ENCODE measurements around the gene KLHL12. TPM values are rescaled to one million over a fixed set of nuclear protein-coding genes. Genes with fewer than 3 reads are reported as not detected.

KLHL12 gene
- total RNA-seq, 4 donors from 2014 or later = 11.7 to 15.7 (median 15.0) TPM

- intact Hi-C loops (cut with DNase I; ENCODE audit: low total_unique reads) = no loop called here
- TF ChIP-seq POLR2A (IDR thresholded peaks at IDR 0.05) (no peak), CTCF (IDR thresholded peaks at IDR 0.05) (no peak)
- 69 to 70% methylated on average over 7 of the region's 7 CpGs for WGBS, 2 donors
- H3K4me3 ChIP-seq (ENCODE audit: low read depth, poor library complexity, severe bottlenecking) = no peak overlapping the region
- no peak for DNase-seq (ENCODE audit: low spot score in 2 of 2)
Observed at GRCh38 chr1:202850593-202851362, 76.3 kb downstream of the KLHL12 start.

DNA sequence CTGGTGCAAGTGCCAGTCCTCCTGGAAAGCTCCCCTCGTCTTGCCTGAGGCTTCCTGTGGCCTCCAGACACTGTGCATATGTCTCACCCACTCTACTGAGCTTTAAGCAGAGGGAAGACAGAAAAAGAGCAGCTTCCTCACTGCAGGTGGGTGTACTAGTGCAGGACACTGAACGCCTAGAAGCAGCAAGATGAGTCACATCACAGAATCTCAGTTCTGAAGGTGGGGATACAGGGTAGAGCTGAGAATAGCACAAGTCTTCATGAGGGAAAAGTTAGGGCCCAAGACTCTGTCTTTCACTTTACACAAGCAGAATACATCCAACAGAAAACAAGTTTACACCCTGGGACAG lies 78.9 kb downstream of the KLHL12 start:
- DNase-seq (ENCODE audit: low spot score in 2 of 2) = no peak
- intact Hi-C loops (cut with DNase I; ENCODE audit: low total_unique reads) = no loop called here
- H3K4me3 ChIP-seq (ENCODE audit: low read depth, poor library complexity, severe bottlenecking) = no peak overlapping the region
- 54 to 61% methylated on average over 2 of the region's 2 CpGs for WGBS, 2 donors
- TF ChIP-seq CTCF (IDR thresholded peaks at IDR 0.05) (no peak), POLR2A (IDR thresholded peaks at IDR 0.05) (no peak)

DNA sequence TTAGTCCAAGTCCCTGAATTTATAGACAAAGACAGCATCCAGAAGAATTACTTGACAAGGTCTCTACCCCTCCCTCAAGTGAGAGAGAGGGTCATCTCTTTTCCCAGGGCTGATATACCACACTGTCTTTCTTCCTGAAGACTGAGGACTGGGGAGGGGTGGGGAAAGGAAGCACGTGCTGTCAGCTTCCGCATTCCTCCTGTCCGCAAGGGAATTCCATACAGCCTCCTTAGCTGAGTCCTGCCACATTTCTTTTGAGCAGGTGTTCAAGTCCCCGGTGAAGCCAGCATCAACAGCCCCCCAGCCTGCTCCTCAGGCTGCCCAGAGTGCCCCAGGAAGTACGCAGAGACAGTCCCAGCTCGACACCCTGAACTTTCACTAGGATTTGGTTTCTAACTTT lies 82.1 kb downstream of the KLHL12 start:
- DNase-seq (ENCODE audit: low spot score in 2 of 2) = no peak
- WGBS, 2 donors = 58 to 76% methylated on average over 6 of the region's 6 CpGs
- TF ChIP-seq CTCF (IDR thresholded peaks at IDR 0.05) (no peak), POLR2A (IDR thresholded peaks at IDR 0.05) (no peak)
- H3K4me3 ChIP-seq (ENCODE audit: low read depth, poor library complexity, severe bottlenecking) = no peak overlapping the region
- intact Hi-C loops (cut with DNase I; ENCODE audit: low total_unique reads) = no loop called here

- H3K4me3 ChIP-seq (ENCODE audit: low read depth, poor library complexity, severe bottlenecking) = no peak overlapping the region
- WGBS, 2 donors = 73 to 76% methylated on average over 5 of the region's 5 CpGs
- intact Hi-C loops (cut with DNase I; ENCODE audit: low total_unique reads) = no loop called here
- DNase-seq (ENCODE audit: low spot score in 2 of 2) = no peak
- no peak for TF ChIP-seq POLR2A (IDR thresholded peaks at IDR 0.05)
- TF ChIP-seq CTCF (IDR thresholded peaks at IDR 0.05) = no peak
Observed at GRCh38 chr1:202844259-202844658, 82.8 kb downstream of the KLHL12 start.

DNA sequence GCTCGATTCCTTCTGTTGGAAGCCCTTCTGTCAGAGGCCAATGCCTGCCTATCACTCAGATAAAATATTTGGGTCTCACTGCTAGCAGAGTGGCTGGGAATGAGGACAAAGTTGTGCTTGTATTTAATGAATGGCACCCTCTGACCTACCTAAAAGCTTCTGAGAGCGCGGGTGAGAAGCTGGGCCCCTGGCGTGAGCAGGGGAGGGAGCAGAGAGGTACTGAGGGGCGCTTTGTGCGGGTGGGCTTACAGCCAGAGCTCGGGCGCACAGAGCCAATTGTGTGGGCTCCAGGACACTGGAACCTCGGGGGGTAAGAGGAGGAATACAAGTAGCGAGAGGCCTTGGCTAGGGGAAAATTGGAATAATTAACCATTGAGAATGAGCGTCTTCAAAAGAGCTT lies 84.0 kb downstream of the KLHL12 start:
- TF ChIP-seq CTCF (IDR thresholded peaks at IDR 0.05) (no peak), POLR2A (IDR thresholded peaks at IDR 0.05) (no peak)
- DNase-seq (ENCODE audit: low spot score in 2 of 2) = no peak
- 82 to 84% methylated on average over 11 of the region's 11 CpGs for WGBS, 2 donors
- H3K4me3 ChIP-seq (ENCODE audit: low read depth, poor library complexity, severe bottlenecking) = no peak overlapping the region
- intact Hi-C loops (cut with DNase I; ENCODE audit: low total_unique reads) = no loop called here

Other genes starting within 250 kb of the KLHL12 start
- not detected for gene SYT2, start 216.8 kb downstream of the KLHL12 start, total RNA-seq
- 100 to 1,000 TPM in 2 of 4 donors, 10 to 100 TPM in 2; 74.2 to 113 (median 89.2) TPM for gene KDM5B, start 118.8 kb downstream of the KLHL12 start, total RNA-seq
- 1 to 10 TPM; 3.4 to 5.1 (median 4.3) TPM for gene PCAT6, start 116.3 kb downstream of the KLHL12 start, total RNA-seq
- 1 to 10 TPM; 4.0 to 7.9 (median 5.9) TPM for gene RABIF, start 38.1 kb downstream of the KLHL12 start, total RNA-seq
- gene ADIPOR1, start 31.1 kb upstream of the KLHL12 start, total RNA-seq = 100 to 1,000 TPM; 173 to 189 (median 176) TPM
- gene CYB5R1, start 40.0 kb upstream of the KLHL12 start, total RNA-seq = 100 to 1,000 TPM; 170 to 203 (median 188) TPM
- gene TMEM183A, start 80.1 kb upstream of the KLHL12 start, total RNA-seq = 10 to 100 TPM; 48.8 to 69.3 (median 61.1) TPM
- 1 to 10 TPM; 1.7 to 4.0 (median 2.8) TPM for gene PPFIA4, start 99.3 kb upstream of the KLHL12 start, total RNA-seq
- not detected for gene MYOG, start 158.8 kb upstream of the KLHL12 start, total RNA-seq
- gene ADORA1, start 200.5 kb upstream of the KLHL12 start, total RNA-seq = 1 to 10 TPM; 1.8 to 7.7 (median 5.3) TPM
- not detected for gene MYBPH, start 248.6 kb upstream of the KLHL12 start, total RNA-seq

Measured in lower leg skin (tissue), 4 donors.